GM21529 (cell line): ENCODE measurements around the gene SERINC5.

Source experiments
- ATAC-seq: cut with Tn5 transposase; IDR thresholded peaks from one replicate; pipeline ENCODE4 v1.9.1; 2021; ENCODE audit not compliant: unreplicated experiment

SERINC5 gene

GRCh38 chr5:80072103-80073073 lies 183.5 kb downstream of the SERINC5 start:
- ATAC-seq = no peak

- ATAC-seq = no peak
Measured at GRCh38 chr5:80071510-80072021, 184.3 kb downstream of the SERINC5 start.

- peak; percentile 64 for ATAC-seq
Measured at GRCh38 chr5:80070338-80071056, 185.4 kb downstream of the SERINC5 start.

- ATAC-seq = peak; percentile 12
Measured at GRCh38 chr5:80069918-80070318, 185.9 kb downstream of the SERINC5 start.

- no peak for ATAC-seq
Measured at GRCh38 chr5:80069251-80069800, 186.5 kb downstream of the SERINC5 start.

- no peak for ATAC-seq
Measured at GRCh38 chr5:80068775-80069174, 187.1 kb downstream of the SERINC5 start.

GRCh38 chr5:80068246-80068636 lies 187.6 kb downstream of the SERINC5 start:
- no peak for ATAC-seq

- no peak for ATAC-seq
Measured at GRCh38 chr5:80067531-80068245, 188.2 kb downstream of the SERINC5 start.

- ATAC-seq = no peak
Measured at GRCh38 chr5:80067016-80067415, 188.8 kb downstream of the SERINC5 start.

- ATAC-seq = no peak
Measured at GRCh38 chr5:80064124-80064523, 191.7 kb downstream of the SERINC5 start.
